SK-N-SH (cell line): ENCODE results near the gene PARP12.

Source experiments
- RAD21 ChIP-seq: IDR thresholded peaks from 2 replicates; pipeline ENCODE4 v1.6.1; 2012; ENCODE audit warnings: mild to moderate bottlenecking, low read length
- TF ChIP-seq, protein P1 (sequence below): fragments of 150-350 bp; IDR thresholded peaks from 2 replicates; pipeline ENCODE4 v1.6.1; 2017; ENCODE audit warnings: antibody characterized with exemption, low read length, low read depth, borderline replicate concordance

DNA sequence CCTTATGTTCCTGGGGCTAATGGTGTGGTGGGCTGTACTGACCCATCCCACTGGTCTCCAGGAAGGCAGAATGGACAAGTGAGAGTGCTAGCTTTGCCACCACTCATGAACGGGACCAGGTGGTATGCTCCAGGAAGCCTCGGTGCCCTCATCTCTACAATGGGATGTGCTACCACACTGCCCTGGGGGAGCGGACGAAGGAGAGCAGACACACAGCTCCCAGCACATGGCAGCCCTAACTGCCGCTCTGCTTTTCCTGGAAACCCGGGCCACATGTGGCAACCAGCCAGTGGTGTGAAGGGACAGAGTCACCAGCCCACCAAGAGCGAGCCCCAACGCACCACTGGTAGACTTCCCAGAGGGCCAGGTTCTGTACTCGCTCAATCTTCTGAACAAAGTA is 35.8 kb downstream of the PARP12 start:
- TF ChIP-seq, protein P1, sequence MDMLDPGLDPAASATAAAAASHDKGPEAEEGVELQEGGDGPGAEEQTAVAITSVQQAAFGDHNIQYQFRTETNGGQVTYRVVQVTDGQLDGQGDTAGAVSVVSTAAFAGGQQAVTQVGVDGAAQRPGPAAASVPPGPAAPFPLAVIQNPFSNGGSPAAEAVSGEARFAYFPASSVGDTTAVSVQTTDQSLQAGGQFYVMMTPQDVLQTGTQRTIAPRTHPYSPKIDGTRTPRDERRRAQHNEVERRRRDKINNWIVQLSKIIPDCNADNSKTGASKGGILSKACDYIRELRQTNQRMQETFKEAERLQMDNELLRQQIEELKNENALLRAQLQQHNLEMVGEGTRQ: no peak
- TF ChIP-seq RAD21: no peak
